GM20000 (cell line): ENCODE data around the gene PPY.

Experiments used
- DNase-seq: peaks from one replicate; pipeline ENCODE4 v3.0.0; 2012; ENCODE audit warnings: low spot score
- TF ChIP-seq, protein P1 (sequence below): IDR thresholded peaks from 2 replicates; pipeline ENCODE4 v1.5.1; 2012; ENCODE audit warnings: mild to moderate bottlenecking, control low read depth; ENCODE audit errors: extremely low read depth, missing control alignments

Gene PPY, protein sequence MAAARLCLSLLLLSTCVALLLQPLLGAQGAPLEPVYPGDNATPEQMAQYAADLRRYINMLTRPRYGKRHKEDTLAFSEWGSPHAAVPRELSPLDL

DNA sequence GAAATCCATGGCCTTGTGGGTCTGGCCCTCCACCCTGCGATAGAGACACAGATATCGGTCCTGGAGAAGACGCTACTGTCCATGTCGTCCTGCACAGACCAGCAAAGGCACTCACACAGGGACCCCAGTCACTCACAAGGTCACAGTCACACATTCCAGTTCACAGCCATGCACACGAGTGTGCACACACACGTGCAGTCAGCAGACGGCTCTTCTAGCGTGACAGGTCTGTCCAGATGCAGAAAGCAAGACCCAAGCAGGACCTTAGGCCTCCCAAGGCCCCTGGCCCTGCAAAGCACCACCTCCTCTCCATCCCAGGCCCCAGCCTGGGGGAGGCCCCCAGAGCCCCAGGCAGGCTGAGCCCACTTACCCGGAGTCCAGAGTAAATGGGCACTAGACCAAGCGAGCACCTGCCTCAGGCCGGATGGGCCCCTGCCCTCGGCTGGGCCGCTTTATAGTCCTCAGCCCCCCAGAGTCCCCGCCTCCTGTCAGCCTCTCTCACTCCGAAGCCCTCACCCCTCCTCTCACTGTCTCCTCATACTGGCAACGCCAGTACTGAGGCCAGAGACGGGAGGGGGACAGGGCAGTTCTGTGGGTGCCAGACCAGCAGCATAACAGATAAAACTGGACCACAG, at the start of gene PPY:
PPY (minus strand) TSS at position 426 of the 635 bp plus-strand sequence. CDS start 822 bp downstream, outside the sequence.
- DNase-seq: no peak

DNA sequence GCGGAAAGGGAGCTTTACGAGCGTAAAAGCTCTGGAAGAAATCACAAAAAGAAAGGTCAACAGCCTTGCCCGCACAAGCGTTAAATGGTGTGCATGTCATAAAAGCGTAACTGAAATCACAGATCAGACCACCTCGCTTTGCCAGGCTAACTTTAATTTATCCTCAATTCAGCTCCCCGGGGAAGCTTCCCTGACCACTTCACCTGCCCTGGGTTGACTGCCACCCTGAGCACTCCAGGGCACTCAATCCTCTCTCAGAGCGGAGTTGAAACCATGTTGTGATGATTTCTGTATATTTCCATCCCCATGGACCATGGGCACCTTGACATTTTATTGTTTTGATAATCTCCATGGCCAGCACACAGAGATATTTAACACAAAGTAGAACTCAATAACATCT, 46.0 kb upstream of the PPY start:
- TF ChIP-seq, protein P1, sequence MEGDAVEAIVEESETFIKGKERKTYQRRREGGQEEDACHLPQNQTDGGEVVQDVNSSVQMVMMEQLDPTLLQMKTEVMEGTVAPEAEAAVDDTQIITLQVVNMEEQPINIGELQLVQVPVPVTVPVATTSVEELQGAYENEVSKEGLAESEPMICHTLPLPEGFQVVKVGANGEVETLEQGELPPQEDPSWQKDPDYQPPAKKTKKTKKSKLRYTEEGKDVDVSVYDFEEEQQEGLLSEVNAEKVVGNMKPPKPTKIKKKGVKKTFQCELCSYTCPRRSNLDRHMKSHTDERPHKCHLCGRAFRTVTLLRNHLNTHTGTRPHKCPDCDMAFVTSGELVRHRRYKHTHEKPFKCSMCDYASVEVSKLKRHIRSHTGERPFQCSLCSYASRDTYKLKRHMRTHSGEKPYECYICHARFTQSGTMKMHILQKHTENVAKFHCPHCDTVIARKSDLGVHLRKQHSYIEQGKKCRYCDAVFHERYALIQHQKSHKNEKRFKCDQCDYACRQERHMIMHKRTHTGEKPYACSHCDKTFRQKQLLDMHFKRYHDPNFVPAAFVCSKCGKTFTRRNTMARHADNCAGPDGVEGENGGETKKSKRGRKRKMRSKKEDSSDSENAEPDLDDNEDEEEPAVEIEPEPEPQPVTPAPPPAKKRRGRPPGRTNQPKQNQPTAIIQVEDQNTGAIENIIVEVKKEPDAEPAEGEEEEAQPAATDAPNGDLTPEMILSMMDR: no peak
- DNase-seq: no peak

More for the DNA sequence above, at the start of gene PPY:
- TF ChIP-seq, protein P1: no peak

DNA sequence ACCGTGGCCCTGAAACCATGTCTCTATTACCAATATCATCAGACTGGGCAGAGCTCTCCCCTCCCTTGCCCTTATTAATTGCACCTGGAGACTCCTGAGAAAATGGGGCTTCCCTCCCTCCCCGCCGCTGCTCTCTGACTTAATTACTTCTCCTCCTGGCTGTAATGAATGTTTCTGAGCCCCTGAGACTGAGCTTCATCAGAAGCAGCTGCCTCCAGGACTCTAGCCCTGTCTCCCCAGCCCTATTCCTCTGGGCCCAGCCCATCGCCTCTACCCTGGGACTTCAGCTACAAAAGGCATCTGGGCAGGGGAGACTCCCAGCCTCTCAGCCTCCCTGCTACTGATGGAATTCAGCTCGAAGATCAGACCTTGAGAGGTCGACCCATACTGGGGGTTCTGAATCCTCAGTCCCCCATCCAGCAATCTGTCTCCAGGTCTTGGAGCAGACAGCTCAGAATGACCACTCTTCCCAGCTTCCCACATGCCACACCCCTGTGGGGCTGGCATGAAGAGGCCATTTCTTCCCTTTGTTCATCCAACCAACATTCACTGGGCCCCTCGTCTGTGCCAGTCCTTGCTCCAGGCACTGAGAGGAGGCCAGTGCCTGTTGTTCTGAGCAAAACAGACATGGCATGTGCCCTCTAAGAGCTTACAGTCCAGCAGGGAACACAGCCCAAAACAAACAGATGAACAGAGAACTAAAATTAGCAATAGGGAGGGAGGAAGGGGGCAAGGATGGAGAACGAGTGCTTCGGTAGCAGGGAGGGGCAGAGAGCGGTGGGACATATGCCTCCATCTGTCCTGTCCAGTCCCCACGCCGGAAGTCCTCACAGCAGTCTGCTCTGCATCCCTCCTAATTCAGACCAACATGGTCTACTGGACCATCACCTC, 45.1 kb upstream of the PPY start:
- no peak for DNase-seq
- TF ChIP-seq, protein P1: no peak

DNA sequence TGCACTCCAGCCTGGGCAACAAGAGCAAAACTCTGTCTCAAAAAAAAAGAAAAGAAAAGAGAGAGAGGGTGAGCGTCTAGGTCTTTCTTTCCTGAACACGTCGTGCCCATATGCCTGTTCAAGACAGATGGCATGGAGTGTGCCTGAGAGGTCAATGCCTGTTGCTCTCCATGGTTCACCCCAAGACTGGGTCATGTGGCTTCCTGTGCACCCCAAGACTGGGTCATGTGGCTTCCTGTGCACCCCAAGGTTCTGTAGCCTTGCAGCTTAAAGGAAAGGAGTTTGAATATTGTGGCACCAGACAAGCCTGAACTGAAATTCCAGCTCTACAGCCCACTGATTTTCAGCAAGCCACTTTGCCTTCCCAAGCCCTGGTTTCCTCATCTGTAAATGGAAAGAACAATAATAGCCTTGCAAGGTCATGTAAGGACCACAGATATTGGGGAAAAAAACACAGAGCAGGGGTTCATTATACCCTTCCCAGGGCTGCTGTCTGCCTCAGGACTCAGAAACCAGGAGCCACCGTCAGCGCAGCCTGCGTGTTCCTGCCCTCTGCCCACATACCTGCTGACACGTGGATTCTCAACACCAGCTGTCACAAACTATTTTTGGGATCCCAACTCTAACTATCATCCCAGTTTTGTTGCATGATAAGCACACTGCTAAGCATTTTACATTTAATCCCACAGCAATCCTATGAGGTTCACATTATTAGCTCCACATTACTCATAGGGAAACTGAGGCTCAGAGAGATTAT, 44.1 kb upstream of the PPY start:
- TF ChIP-seq, protein P1: no peak
- DNase-seq: no peak

DNA sequence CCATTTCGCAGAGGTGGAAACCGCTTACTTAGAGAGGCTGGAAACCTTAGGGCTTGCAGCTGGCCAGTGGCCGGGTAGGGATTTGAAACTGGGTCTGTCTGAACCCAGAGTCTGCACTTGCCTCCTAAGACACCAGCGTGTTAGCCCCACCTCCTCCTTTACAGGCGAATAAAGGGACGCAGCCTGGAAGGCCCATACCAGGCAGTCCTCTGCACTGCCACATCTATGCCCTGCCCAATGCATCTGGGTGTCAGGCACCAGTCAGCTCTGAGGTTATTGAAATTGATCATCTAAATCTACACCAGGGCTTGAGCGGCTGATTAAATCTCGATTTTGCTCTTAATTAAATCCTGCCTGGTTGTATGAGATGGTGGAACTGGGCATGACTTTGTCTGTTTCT, 42.2 kb upstream of the PPY start:
- DNase-seq: no peak
- TF ChIP-seq, protein P1: no peak

DNA sequence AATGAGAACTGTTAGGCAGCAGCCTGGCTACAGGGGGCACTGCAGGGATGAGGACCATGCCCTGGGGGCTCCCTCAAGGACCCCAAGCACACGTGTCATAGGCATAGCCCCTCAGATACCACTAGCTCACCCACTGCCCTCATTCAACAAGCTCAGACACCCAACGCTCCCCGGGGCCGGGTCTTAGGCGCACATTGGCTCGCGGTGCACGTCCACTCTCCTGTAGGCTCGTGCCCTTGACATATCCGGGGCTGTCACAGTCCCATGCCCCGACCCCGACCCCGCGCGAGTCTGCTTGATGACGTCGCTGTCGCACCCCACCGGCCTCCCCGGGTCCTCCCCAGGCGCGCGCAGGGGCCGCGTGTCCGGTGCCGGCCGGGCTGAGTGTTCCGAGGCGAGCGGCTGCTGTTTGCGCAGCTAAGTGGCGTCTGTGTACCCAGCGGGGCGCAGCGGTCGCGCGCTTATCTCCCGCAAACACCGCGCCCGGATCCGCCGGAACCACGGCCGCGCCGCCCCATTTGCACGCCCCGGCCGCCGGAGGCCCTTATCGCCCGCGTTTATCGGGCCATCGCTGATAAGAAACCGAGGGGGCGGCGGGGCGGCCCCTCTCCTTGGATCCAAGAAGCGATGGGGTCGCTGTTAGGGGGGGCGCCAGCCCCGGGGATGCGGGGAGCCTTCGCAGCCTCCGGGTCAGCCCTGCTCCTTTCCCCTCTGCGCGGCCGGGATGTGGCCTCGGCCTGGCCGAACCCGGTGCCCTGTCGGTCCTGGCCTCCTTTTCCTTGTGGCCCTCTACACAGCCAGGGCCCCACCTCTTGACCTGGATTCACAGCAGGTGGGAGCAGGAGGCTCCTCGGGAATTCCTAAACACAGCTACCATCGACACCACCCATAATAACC, 41.5 kb upstream of the PPY start:
- TF ChIP-seq, protein P1: no peak
- no peak for DNase-seq
